Lower lobe of right lung (tissue), 2 donors: ENCODE data around the gene KCNQ1. TPM values are rescaled to one million over a fixed set of nuclear protein-coding genes. Genes with fewer than 3 reads are reported as not detected.
A peak's percentile ranks its signal among the peaks of the same experiment; 100 is the strongest.

ENCODE experiments used
- ATAC-seq, 2 donors: fragments of 200-7000 bp; cut with Tn5 transposase; one replicate each; pipeline ENCODE4 v1.9.1; 2020 to 2022; ENCODE audit warnings: mild to moderate bottlenecking in 2 of 2, moderate library complexity in 2 of 2
- DNase-seq: peaks from one replicate; pipeline ENCODE4 v3.0.0-alpha.2; 2020
- H3K27ac ChIP-seq: fragments of 200-600 bp; one replicate; pipeline ENCODE4 v1.8.0; 2022
- H3K27me3 ChIP-seq: fragments of 200-600 bp; one replicate; pipeline ENCODE4 v1.8.0; 2022; ENCODE audit warnings: low read depth
- H3K36me3 ChIP-seq: fragments of 200-600 bp; one replicate; pipeline ENCODE4 v1.8.0; 2022; ENCODE audit warnings: mild to moderate bottlenecking
- H3K4me1 ChIP-seq: fragments of 200-600 bp; one replicate; pipeline ENCODE4 v1.8.0; 2022
- H3K4me3 ChIP-seq: fragments of 200-600 bp; one replicate; pipeline ENCODE4 v1.8.0; 2022; ENCODE audit warnings: mild to moderate bottlenecking
- H3K9me3 ChIP-seq: fragments of 200-600 bp; one replicate; pipeline ENCODE4 v1.8.0; 2022
- intact Hi-C: fragments of 100-400 bp; cut with DNase I; formaldehyde crosslinking; loops from one replicate; pipeline ENCODE4 v1.11.0; 2022
- total RNA-seq: library from RNA; stranded (reverse); fragmentation: NEBNext Ultra II Directional; extraction: Animal tissue kit (Norgen Biotek cat#: 25700); gene quantifications from one replicate; pipeline ENCODE4 v1.2.1, GENCODE V29; 2021
- TF ChIP-seq, protein P1 (sequence below): fragments of 200-600 bp; IDR thresholded peaks from one replicate; pipeline ENCODE4 v1.8.0; 2022; ENCODE audit warnings: antibody characterized with exemption, mild to moderate bottlenecking
- donor health status: DM: no; HTN: yes; CAD: no; lungs with severe emphysema.

The KCNQ1 gene
- total RNA-seq, 1 donor from 2014 or later, result 51.0 TPM

DNA sequence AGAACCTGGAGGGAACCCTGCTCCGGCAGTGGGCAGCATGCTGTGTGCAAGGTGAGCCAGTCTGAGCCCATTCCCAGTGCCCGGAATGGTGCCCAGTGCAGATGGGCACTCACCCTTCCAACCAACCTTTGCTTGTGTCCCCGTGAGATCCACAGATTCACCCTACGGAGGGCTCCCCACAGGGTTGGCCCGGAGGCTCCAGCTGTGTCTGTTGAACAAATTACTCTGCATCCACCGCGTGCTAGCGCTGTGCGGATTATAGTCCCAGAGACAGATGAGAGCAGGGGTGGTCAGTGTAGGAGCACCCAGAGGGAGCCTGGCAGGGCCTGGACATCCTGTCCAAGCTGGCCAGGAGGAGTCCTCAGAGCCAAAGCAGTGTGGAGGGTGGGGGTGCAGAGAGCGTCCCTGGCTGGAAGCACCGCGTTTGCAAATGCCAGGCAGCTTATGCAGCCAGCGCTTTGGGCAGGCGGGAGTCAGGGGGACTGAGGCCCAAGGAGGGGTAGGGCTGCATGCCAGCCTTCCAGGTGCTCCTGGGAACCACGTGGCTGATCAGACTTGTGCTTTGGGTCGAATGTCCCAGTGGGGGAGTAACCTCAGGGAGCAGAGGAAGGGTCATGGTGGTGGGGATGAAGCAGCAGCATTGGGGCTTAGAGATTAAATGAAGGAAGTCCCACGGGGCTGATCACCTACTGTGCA, 80.5 kb downstream of the KCNQ1 start:
- Histone ChIP-seq H3K4me3 (no peak overlapping the region), H3K4me1 (peaks cover 16% of the 10 kb centered on the region), H3K36me3 (no peaks in the 10 kb centered on the region), H3K9me3 (no peaks in the 10 kb centered on the region), H3K27ac (no peak overlapping the region), H3K27me3 (no peaks in the 10 kb centered on the region)
- ATAC-seq (no peak), DNase-seq (peak; percentile 41)
- TF ChIP-seq, protein P1, sequence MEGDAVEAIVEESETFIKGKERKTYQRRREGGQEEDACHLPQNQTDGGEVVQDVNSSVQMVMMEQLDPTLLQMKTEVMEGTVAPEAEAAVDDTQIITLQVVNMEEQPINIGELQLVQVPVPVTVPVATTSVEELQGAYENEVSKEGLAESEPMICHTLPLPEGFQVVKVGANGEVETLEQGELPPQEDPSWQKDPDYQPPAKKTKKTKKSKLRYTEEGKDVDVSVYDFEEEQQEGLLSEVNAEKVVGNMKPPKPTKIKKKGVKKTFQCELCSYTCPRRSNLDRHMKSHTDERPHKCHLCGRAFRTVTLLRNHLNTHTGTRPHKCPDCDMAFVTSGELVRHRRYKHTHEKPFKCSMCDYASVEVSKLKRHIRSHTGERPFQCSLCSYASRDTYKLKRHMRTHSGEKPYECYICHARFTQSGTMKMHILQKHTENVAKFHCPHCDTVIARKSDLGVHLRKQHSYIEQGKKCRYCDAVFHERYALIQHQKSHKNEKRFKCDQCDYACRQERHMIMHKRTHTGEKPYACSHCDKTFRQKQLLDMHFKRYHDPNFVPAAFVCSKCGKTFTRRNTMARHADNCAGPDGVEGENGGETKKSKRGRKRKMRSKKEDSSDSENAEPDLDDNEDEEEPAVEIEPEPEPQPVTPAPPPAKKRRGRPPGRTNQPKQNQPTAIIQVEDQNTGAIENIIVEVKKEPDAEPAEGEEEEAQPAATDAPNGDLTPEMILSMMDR, result no peak
- intact Hi-C loops, result no loop called here

DNA sequence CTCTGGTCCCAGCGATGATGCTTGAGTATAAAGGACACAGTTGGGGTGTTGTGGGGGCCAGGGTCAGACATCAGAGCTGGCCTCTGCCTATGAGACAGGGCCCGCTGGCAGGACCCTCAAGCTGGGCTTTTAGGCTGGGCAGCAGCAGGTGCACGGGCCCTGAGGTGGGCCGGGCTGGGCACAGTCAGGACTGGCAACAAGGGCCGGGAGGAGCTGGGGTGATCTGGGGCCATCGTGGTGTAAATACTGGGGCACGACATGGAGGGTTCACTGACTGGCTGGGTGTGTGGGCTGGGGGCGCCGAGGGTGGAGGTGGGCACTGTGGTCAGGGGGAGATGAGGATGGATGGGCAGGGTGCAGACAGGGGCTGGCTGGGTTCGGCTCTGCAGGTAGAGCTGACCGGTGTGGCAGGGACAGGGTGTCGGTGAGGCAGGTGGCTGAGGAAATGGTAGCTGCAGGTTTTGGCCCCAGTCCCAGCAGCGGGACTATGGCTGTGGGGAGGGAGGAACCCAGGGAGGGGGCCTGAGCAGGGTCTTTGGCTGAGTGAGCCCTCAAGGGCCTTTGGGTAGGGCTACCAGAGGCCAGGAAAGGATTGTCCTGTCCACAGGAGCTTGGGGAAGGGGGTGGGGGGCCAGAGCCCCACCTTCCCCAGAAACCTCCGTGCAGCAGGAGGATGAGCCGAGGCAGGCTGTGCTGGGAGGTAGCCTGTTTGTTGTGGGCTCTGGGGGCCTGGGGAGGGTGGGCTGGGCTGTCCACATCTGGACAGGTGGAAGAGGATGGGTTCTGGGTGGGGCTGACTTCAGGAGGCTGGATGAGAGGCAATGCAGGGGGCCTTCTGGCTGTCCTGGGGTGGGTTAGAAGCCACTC, 81.4 kb downstream of the KCNQ1 start:
- H3K9me3 ChIP-seq, result no peaks in the 10 kb centered on the region
- peaks cover 16% of the 10 kb centered on the region for H3K4me1 ChIP-seq
- H3K36me3 ChIP-seq, result no peaks in the 10 kb centered on the region
- no peaks in the 10 kb centered on the region for H3K27me3 ChIP-seq
- DNase-seq (peak; percentile 35), ATAC-seq (no peak)
- TF ChIP-seq, protein P1, result no peak
- intact Hi-C loops, result no loop called here
- H3K27ac ChIP-seq, result peak overlapping the region; percentile 68
- peak overlapping the region; percentile 33 for H3K4me3 ChIP-seq

DNA sequence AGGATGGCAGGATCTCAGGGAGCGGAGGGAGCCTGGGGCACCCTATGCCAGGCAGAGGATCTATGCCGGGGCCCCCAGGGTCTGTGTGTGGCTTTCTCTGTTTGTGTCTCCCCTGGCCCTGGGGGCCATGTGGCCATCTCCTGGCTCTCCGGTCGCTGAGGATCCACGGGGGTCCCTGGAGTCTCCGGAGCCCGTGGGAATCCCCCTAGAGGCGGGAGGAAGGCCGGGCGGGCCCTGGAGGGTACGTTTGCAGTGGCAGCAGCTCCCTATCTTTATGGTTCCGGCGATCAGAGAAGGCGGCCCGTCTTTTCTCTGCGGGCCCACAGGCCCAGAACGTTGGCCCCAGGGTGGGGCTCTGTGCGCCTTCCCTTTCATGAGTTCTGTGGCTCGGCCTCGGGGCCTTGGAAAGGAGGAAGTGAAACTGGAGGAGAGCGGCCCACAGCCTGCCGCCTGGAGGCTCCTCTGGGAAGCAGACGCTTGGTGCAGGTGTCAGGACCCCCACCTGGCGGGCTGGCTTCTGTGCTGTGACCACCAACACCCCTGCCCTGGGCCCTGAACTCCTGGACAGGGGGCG, 82.1 kb downstream of the KCNQ1 start:
- peak; percentile 50 to 59 for ATAC-seq

DNA sequence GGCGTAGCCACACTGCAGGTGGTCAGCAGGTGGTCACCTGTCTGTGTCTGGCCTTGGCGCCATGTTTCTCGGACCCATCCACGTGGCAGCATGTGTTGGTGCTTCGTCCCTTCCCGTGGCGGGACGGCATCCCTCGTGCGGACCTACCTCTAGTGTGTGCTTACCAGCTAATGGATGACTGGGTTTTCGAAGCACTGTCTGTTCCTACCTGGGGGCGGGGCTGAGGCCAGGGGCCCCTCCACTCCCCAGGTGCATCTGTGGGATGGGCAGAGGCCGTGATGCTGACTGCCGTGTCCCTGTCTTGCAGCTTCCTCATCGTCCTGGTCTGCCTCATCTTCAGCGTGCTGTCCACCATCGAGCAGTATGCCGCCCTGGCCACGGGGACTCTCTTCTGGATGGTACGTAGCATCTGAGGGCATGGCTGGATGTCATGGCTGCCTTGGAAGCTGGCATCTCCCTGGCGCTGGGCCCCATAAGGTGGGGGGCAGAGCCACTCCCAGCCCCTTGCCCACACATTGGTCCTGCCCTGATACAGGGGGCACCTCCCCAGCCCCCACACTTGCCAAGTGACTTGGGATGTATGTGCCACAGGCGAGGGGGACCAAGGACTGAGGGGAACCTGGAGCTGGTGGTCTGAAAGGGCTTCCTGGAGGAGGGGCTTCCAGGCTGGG, 82.9 kb downstream of the KCNQ1 start:
- Histone ChIP-seq H3K9me3 (no peaks in the 10 kb centered on the region), H3K27ac (peak overlapping the region; percentile 68)
- intact Hi-C loops, result no loop called here

More for the DNA sequence above, 82.1 kb downstream of the KCNQ1 start:
- H3K36me3 ChIP-seq, result no peaks in the 10 kb centered on the region
- H3K4me1 ChIP-seq, result peaks cover 16% of the 10 kb centered on the region
- peak overlapping the region; percentile 68 for H3K27ac ChIP-seq
- no peaks in the 10 kb centered on the region for H3K27me3 ChIP-seq
- intact Hi-C loops, result no loop called here
- peak; percentile 82 for DNase-seq
- H3K4me3 ChIP-seq, result peak overlapping the region; percentile 33
- TF ChIP-seq, protein P1, result peak; percentile 40
- no peaks in the 10 kb centered on the region for H3K9me3 ChIP-seq

More for the DNA sequence above, 82.9 kb downstream of the KCNQ1 start:
- TF ChIP-seq, protein P1, result no peak
- ATAC-seq, result no peak
- DNase-seq, result peak; percentile 44
- Histone ChIP-seq H3K4me3 (no peak overlapping the region), H3K4me1 (peaks cover 16% of the 10 kb centered on the region), H3K36me3 (no peaks in the 10 kb centered on the region), H3K27me3 (no peaks in the 10 kb centered on the region)
